HUES64 (cell line): Measurements from ENCODE around the gene CFAP161.
"Not testable (repeated sequence)": the region's sequence is repeated elsewhere in the genome, so short reads cannot be mapped to it uniquely, and the experiment has no call there.

Source experiments
- H3K27ac ChIP-seq: 2 replicates; pipeline ENCODE4 v1.7.0; 2013; ENCODE audit warnings: low read depth, low read length, inconsistent platforms
- H3K27me3 ChIP-seq: 2 replicates; pipeline ENCODE4 v1.6.1; 2013; ENCODE audit warnings: mild to moderate bottlenecking, low read length; ENCODE audit not compliant: insufficient read depth
- H3K36me3 ChIP-seq: 2 replicates; pipeline ENCODE4 v1.6.1; 2013; ENCODE audit warnings: mild to moderate bottlenecking, low read length; ENCODE audit not compliant: insufficient read depth
- H3K4me1 ChIP-seq: 2 replicates; pipeline ENCODE4 v1.6.1; 2013; ENCODE audit warnings: mild to moderate bottlenecking, low read length, moderate library complexity; ENCODE audit not compliant: insufficient read depth
- H3K4me3 ChIP-seq: 2 replicates; pipeline ENCODE4 v1.5.1; 2013; ENCODE audit warnings: mild to moderate bottlenecking, low read length, moderate library complexity
- H3K9ac ChIP-seq: 2 replicates; pipeline ENCODE4 v1.6.1; 2013; ENCODE audit warnings: mild to moderate bottlenecking, low read depth, low read length
- H3K9me3 ChIP-seq: 2 replicates; pipeline ENCODE4 v1.6.1; 2013; ENCODE audit warnings: low read depth, low read length; ENCODE audit not compliant: insufficient read depth
- WGBS: fragments of 150-250, 120-280 bp; methylation state at CpG from one replicate; pipeline ENCODE4 v1.1.7; 2013; ENCODE audit warnings: missing lambda C conversion rate; 5-methylcytosine and 5-hydroxymethylcytosine counted together

The CFAP161 gene

DNA sequence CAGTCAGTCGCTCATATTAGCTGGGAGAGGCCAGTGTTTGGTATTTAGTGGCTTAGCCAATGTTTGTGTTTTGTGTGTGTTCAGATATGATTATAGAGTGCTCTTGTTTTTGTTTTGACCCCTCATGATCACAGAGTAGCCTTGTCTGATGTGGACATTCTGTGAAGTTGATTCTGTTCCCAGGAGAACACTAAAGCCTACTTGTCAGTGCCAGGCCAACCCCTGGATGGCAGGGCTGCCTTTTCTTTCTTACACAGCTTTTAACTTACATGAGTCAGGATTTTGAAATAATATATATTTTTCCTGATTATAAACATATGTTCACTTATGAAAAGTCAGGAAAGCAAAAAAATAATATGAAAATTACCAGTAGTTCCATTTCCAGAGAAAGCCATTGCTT, 11.9 kb downstream of the CFAP161 start:
- H3K4me3 ChIP-seq: no peak overlapping the region
- H3K4me1 ChIP-seq: no peaks in the 10 kb centered on the region
- WGBS: 83% methylated on average over 1 of the region's 1 CpG
- no peaks in the 10 kb centered on the region for H3K9me3 ChIP-seq
- H3K27ac ChIP-seq: no peak overlapping the region
- no peaks in the 10 kb centered on the region for H3K36me3 ChIP-seq
- H3K27me3 ChIP-seq: no peaks in the 10 kb centered on the region
- no peak overlapping the region for H3K9ac ChIP-seq

DNA sequence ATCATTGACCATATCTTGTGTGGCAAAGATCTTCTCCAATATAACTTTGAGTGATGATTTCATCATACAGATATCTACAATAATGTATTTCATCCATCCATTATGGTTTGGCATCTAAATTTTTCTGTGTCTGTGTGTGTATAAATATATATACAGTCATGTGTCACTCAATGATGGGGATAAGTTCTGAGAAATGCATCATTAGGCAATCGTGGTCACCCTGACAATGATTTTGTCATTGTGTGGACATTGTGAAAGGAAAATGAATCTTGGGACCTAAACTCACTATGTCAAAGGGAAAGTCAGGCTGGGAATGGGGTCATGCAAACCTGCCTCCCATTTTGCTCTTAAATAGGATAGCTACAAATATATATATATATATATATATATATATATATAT, 12.4 kb downstream of the CFAP161 start:
- Histone ChIP-seq H3K27ac (no peak overlapping the region), H3K27me3 (no peaks in the 10 kb centered on the region), H3K36me3 (no peaks in the 10 kb centered on the region), H3K4me3 (no peak overlapping the region), H3K9ac (no peak overlapping the region), H3K4me1 (no peaks in the 10 kb centered on the region), H3K9me3 (no peaks in the 10 kb centered on the region)
- 84% methylated on average over 1 of the region's 1 CpG for WGBS

DNA sequence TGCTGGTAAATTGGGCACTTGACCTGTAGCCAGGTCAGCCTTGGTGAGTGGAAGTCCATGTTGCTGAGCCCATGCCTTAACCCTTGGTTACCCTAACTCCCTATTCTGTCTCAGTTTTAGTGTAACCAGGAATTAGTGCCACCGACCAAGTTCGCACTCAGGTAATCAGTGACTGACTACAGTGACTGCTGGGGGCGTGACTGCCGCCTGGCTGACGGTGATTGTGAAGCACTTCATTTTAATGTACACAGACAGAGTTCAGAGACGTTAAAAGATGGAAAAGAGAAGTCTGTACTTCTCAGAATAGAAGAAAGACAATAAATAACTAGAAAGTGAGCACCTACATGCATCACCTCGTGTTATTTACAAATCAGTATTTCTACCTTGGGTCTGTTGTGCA, 17.3 kb downstream of the CFAP161 start:
- no peaks in the 10 kb centered on the region for H3K9me3 ChIP-seq
- H3K4me1 ChIP-seq: no peaks in the 10 kb centered on the region
- H3K27me3 ChIP-seq: no peaks in the 10 kb centered on the region
- no peak overlapping the region for H3K27ac ChIP-seq
- no peak overlapping the region for H3K9ac ChIP-seq
- H3K4me3 ChIP-seq: no peak overlapping the region
- no peaks in the 10 kb centered on the region for H3K36me3 ChIP-seq
- WGBS: 89% methylated on average over 6 of the region's 7 CpGs

DNA sequence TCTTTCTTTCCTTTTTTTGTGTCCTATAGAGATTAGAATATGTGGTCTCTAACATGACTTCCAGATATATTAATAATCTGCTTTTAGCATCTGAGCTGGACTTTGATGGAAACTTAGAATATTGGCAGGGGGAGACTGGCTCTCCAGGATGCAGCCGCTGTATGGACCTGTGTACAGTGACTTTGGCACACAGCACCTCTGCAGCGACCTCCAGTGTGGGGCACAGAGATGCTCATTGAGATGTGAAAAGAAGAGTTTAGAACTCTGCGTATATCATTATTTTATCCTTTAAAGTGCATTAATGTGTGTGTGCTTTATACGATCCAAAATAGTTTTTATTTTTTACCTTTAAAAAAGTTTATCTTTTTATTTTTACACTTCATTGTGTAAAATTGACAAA, 18.3 kb downstream of the CFAP161 start:
- Histone ChIP-seq H3K27me3 (no peaks in the 10 kb centered on the region), H3K27ac (no peak overlapping the region)
- WGBS: 92% methylated on average over 2 of the region's 4 CpGs

DNA sequence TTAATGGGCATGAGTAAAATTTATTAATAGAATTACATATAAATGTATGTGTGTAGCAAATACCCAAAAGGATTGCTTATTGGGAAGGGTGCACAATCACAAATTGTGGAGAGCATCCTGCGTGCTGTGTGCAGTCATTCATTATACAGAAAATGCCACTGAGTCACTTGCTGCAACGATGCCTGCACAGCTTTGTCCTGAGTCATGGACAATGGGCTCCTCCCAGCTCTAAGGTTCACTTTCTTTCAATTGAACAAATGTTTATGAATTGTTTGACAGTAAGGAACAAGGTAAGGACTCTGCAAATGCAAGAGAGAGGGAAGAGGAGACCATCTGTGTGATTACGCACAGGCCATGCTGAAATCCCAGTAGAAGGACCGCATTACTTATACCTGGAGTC, 18.7 kb downstream of the CFAP161 start:
- no peaks in the 10 kb centered on the region for H3K27me3 ChIP-seq
- WGBS: 91% methylated on average over 4 of the region's 4 CpGs

More for the DNA sequence above, 18.3 kb downstream of the CFAP161 start:
- Histone ChIP-seq H3K4me3 (no peak overlapping the region), H3K9ac (no peak overlapping the region), H3K36me3 (no peaks in the 10 kb centered on the region), H3K4me1 (no peaks in the 10 kb centered on the region), H3K9me3 (no peaks in the 10 kb centered on the region)

DNA sequence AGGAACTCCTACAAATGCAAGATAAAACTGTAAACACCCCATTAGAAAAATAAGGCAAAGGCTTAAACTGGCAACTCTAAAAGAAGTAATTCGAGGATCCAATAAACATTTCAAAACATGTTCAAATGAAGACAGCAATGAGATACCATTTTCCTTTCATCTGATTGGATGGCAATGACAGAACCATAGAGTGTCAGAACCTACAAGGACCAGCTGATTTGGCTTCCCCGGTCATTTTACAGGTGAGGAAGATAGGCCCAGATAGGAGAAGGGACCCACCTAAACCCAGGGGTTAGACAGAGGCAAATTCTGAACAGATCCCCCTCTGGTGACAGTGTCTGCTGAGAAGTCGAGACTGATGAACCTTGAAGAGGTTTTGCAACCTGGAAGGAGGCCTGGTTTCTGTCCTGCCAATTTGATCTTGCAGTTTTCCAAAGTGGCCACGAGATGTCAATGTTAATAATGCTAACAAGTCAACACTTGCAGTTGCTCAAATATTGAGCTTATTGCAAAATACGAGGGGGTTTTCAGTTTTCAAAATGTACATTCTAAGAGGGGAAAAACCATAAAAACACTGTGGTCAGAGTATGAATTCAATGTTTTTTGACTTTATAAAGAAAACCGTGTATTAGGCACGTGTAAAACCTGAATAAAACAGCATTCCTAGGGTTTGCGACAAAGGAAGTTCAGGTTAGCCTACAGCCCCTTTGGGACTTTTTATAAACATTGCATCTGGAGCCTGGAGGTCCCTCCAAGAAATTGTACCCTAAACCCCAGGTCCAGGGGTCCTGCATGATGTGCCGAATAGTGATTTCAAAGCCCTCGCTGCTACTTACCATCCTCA, 21.5 kb downstream of the CFAP161 start:
- WGBS: 76% methylated on average over 10 of the region's 10 CpGs
- no peak overlapping the region for H3K27ac ChIP-seq
- no peaks in the 10 kb centered on the region for H3K4me1 ChIP-seq
- H3K36me3 ChIP-seq: no peaks in the 10 kb centered on the region
- H3K27me3 ChIP-seq: no peaks in the 10 kb centered on the region
- no peak overlapping the region for H3K4me3 ChIP-seq
- no peaks in the 10 kb centered on the region for H3K9me3 ChIP-seq
- H3K9ac ChIP-seq: no peak overlapping the region

More for the DNA sequence above, 18.7 kb downstream of the CFAP161 start:
- Histone ChIP-seq H3K27ac (no peak overlapping the region), H3K4me1 (no peaks in the 10 kb centered on the region), H3K9ac (no peak overlapping the region), H3K9me3 (no peaks in the 10 kb centered on the region), H3K36me3 (no peaks in the 10 kb centered on the region), H3K4me3 (no peak overlapping the region)

DNA sequence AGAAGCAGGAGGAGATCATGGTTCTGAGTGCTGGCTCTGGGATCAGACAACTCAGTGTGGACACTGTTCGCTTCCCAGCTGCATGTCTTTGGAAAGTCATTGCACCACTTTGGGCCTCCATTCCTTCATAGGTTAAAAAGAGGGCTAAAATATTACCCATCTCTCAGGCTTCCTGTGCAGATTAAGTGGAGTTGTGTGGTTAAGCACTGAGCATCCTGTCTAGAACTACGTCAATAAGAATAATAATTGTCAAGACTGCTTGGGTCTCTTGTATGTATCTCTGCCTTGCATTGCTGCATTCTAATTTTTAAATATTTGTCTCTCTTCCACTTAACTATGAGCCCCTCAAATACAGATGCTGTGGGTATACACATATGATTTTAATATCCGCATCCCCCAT, 22.3 kb downstream of the CFAP161 start:
- Histone ChIP-seq H3K27me3 (no peaks in the 10 kb centered on the region), H3K4me3 (no peak overlapping the region), H3K36me3 (no peaks in the 10 kb centered on the region), H3K4me1 (no peaks in the 10 kb centered on the region), H3K27ac (no peak overlapping the region), H3K9ac (no peak overlapping the region), H3K9me3 (no peaks in the 10 kb centered on the region)
- 98% methylated on average over 2 of the region's 3 CpGs for WGBS

DNA sequence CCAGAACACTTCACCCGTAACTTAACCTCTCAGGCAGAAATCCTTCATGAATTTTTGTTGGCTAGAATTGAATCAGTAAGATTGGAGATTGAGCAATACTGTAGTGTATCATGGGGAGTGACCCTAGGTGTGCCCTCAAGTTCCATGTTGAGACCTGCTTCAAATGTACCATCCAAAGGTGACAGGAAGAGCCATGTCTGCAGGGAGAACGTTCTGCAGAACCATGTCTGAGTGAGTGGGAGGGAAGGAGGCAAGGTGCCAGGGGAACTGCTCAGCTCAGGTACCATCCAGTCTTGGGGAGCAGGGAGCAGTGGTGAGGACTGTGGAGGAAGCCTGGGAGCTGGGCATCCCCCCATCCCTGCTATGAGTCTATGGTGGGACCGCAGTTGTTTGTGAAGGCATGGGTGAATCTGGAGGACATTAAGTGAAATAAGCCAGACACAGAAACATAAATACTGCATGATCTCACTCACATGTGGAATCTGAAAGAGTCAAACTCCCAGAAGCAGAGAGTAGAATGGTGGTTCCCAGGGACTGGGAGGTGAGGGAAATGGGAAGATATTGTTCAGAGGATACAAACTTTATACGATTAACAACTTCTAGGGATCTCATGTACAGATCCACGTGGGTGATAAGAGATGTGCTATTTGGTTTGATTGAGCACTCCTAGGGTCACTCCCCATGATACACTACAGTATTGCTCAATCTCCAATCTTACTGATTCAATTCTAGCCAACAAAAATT, 23.3 kb downstream of the CFAP161 start:
- H3K9me3 ChIP-seq: no peaks in the 10 kb centered on the region
- no peaks in the 10 kb centered on the region for H3K4me1 ChIP-seq
- no peak overlapping the region for H3K27ac ChIP-seq
- H3K9ac ChIP-seq: no peak overlapping the region
- H3K4me3 ChIP-seq: no peak overlapping the region
- no peaks in the 10 kb centered on the region for H3K27me3 ChIP-seq
- 92% methylated on average over 3 of the region's 5 CpGs for WGBS
- no peaks in the 10 kb centered on the region for H3K36me3 ChIP-seq

DNA sequence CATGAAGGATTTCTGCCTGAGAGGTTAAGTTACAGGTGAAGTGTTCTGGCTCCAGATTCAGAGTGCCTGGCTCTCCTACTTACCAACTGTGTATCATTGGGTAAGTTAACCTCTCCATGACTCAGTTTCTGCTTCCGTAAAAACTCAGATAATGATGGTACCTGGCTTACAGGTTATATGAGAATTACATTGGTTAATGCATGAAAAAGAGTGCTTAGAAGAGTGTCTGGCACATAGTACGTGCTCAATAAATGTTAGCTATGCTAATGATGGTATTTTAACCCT, 23.8 kb downstream of the CFAP161 start:
- no peaks in the 10 kb centered on the region for H3K4me1 ChIP-seq
- H3K9me3 ChIP-seq: no peaks in the 10 kb centered on the region
- 93% methylated on average over 2 of the region's 2 CpGs for WGBS
- H3K9ac ChIP-seq: no peak overlapping the region
- no peaks in the 10 kb centered on the region for H3K36me3 ChIP-seq
- no peak overlapping the region for H3K27ac ChIP-seq
- no peaks in the 10 kb centered on the region for H3K27me3 ChIP-seq
- H3K4me3 ChIP-seq: no peak overlapping the region

DNA sequence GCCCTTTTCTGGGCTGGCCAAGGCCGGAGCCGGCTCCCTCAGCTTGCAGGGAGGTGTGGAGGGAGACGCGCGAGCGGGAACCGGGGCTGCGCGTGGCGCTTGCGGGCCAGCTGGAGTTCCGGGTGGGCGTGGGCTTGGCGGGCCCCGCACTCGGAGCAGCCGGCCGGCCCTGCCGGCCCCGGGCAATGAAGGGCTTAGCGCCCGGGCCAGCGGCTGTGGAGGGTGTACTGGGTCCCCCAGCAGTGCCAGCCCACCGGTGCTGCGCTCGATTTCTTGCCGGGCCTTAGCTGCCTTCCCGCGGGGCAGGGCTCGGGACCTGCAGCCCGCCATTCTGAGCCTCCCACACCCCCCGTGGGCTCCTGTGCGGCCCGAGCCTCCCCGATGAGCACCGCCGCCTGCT, 24.5 kb downstream of the CFAP161 start:
- not testable (repeated sequence) for H3K9me3 ChIP-seq, H3K4me3 ChIP-seq, H3K27me3 ChIP-seq, H3K36me3 ChIP-seq, H3K27ac ChIP-seq, H3K4me1 ChIP-seq, H3K9ac ChIP-seq
- WGBS: 96% methylated on average over 37 of the region's 37 CpGs

DNA sequence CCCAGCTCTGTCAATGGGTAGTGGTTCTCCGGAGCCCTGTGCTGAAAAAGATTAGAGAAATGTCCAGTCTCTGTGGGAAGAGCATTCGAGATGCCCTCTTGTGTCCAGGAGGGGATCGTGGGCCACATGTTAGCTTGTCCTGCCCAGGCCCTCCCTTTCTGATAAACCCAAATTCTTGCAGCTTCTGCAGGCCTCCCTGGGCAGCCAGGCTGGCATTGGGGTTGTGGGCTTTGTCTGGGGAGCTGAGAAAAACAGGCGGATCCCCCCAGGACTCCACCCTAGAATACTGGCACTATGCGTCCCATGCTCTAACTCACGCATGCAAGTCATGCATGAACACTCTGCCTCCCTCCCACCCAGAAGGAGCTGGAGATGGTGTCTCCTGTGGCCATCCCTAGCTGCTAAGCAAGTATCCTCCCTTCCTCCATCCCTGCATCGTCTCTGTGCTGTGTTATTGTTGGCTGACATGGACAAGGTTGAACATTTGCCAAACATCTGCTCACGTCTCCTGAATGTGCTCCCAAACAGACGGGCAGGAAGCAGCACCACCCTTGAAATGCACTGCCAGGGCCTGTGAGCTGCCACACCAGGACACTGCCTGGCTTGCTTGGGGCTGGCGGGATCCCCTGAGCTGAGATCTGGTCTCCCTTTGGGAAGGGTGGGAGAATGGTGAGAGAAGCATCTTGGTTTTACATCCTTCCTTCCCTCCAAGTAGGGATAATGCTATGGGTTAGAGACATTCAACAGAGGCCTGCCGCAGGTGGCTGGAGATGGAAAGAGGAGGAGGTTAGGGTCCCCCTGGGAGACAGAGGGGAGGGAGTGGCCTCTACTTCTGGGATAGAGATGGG, 26.5 kb downstream of the CFAP161 start:
- 93% methylated on average over 11 of the region's 11 CpGs for WGBS
- no peak overlapping the region for H3K27ac ChIP-seq

More for the DNA sequence above, 26.5 kb downstream of the CFAP161 start:
- Histone ChIP-seq H3K9me3 (no peaks in the 10 kb centered on the region), H3K27me3 (no peaks in the 10 kb centered on the region), H3K36me3 (no peaks in the 10 kb centered on the region), H3K4me1 (no peaks in the 10 kb centered on the region), H3K9ac (no peak overlapping the region), H3K4me3 (no peak overlapping the region)
